ENCODE measurements around the gene HOXC12. TPM values are rescaled to one million over a fixed set of nuclear protein-coding genes. Genes with fewer than 3 reads are reported as not detected.

Gene HOXC12
- total and polyA plus RNA-seq, 11 donors: not detected

- no peaks in the 10 kb centered on the region for H3K36me3 ChIP-seq
- TF ChIP-seq POLR2A (IDR thresholded peaks at IDR 0.05) (no peak), CTCF (IDR thresholded peaks at IDR 0.05) (no peak)
- H3K27ac ChIP-seq: no peak overlapping the region
- H3K4me3 ChIP-seq: no peak overlapping the region
- DNase-seq (no peak), ATAC-seq (no peak)
- peaks cover 80 to 99% (median 97%) of the 10 kb centered on the region in 9 donors for H3K27me3 ChIP-seq
- WGBS, 4 donors: 8 to 12% (median 9%) methylated on average over 15 of the region's 15 CpGs
- H3K9me3 ChIP-seq: no peaks in the 10 kb centered on the region
- peaks cover 0 to 19% (median 11%) of the 10 kb centered on the region in 12 donors for H3K4me1 ChIP-seq
- intact Hi-C loops (cut with DNase I): no loop called here
Measured at GRCh38 chr12:53978477-53979356, 24.0 kb downstream of the HOXC12 start.

GRCh38 chr12:53980104-53980801 lies 25.6 kb downstream of the HOXC12 start:
- Histone ChIP-seq H3K4me3 (no peak overlapping the region), H3K9me3 (no peaks in the 10 kb centered on the region), H3K27me3 (peaks cover 77 to 98% (median 96%) of the 10 kb centered on the region in 9 donors), H3K4me1 (peaks cover 0 to 10% (median 6%) of the 10 kb centered on the region in 12 donors), H3K27ac (no peak overlapping the region), H3K36me3 (no peaks in the 10 kb centered on the region)
- intact Hi-C loops (cut with DNase I): no loop called here
- 11 to 21% (median 19%) methylated on average over 7 of the region's 7 CpGs for WGBS, 4 donors
- TF ChIP-seq POLR2A (IDR thresholded peaks at IDR 0.05): no peak
- no peak for TF ChIP-seq CTCF (IDR thresholded peaks at IDR 0.05)
- ATAC-seq: no peak
- DNase-seq: no peak

GRCh38 chr12:53980802-53981496 lies 26.2 kb downstream of the HOXC12 start:
- Histone ChIP-seq H3K36me3 (no peaks in the 10 kb centered on the region), H3K4me3 (no peak overlapping the region), H3K9me3 (no peaks in the 10 kb centered on the region), H3K27ac (no peak overlapping the region), H3K4me1 (peaks cover 0 to 13% (median 8%) of the 10 kb centered on the region in 12 donors), H3K27me3 (peaks cover 76 to 98% (median 96%) of the 10 kb centered on the region in 9 donors)
- whole genome bisulfite sequencing, 4 donors: 20 to 25% (median 21%) methylated on average over 15 of the region's 15 CpGs
- intact Hi-C loops (cut with DNase I): no loop called here
- TF ChIP-seq CTCF (IDR thresholded peaks at IDR 0.05): no peak
- no peak for TF ChIP-seq POLR2A (IDR thresholded peaks at IDR 0.05)
- ATAC-seq (no peak), DNase-seq (no peak)
